ENCODE measurements around the gene UBC.

DNA sequence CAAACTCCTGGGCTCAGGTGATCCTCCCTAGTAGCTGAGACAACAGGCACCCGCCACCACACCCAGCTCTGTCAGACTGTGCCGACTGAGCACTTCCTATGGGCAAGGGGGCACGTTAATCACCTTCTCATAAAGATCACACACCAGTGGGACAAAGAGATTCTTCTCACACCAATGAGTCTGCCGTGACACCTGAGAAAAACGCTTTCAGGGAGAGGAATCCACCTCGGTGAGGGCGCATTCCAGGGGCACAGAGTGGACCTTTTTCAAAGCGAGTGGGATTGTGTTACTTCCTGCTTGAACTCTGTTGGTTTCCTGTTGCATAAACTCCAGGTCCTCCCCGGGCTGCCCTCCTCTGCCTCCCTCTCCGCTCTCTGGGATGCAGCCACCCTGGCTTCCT, 33.3 kb downstream of the UBC start:
- TF ChIP-seq, protein P1, sequence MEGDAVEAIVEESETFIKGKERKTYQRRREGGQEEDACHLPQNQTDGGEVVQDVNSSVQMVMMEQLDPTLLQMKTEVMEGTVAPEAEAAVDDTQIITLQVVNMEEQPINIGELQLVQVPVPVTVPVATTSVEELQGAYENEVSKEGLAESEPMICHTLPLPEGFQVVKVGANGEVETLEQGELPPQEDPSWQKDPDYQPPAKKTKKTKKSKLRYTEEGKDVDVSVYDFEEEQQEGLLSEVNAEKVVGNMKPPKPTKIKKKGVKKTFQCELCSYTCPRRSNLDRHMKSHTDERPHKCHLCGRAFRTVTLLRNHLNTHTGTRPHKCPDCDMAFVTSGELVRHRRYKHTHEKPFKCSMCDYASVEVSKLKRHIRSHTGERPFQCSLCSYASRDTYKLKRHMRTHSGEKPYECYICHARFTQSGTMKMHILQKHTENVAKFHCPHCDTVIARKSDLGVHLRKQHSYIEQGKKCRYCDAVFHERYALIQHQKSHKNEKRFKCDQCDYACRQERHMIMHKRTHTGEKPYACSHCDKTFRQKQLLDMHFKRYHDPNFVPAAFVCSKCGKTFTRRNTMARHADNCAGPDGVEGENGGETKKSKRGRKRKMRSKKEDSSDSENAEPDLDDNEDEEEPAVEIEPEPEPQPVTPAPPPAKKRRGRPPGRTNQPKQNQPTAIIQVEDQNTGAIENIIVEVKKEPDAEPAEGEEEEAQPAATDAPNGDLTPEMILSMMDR (conservative IDR thresholded peaks at IDR 0.05; ENCODE audit: low read length), result no peak
- TF ChIP-seq EZH2phosphoT487 (IDR thresholded peaks at IDR 0.05; ENCODE audit: borderline replicate concordance), result no peak

All from Loucy (cell line).